ENCODE results near the gene TNS3. TPM values are rescaled to one million over a fixed set of nuclear protein-coding genes. Genes with fewer than 3 reads are reported as not detected.
A peak's percentile ranks its signal among the peaks of the same experiment; 100 is the strongest.

TNS3 gene
- total and polyA plus RNA-seq, 4 donors = 58.6 to 117 (median 74.7) TPM

DNA sequence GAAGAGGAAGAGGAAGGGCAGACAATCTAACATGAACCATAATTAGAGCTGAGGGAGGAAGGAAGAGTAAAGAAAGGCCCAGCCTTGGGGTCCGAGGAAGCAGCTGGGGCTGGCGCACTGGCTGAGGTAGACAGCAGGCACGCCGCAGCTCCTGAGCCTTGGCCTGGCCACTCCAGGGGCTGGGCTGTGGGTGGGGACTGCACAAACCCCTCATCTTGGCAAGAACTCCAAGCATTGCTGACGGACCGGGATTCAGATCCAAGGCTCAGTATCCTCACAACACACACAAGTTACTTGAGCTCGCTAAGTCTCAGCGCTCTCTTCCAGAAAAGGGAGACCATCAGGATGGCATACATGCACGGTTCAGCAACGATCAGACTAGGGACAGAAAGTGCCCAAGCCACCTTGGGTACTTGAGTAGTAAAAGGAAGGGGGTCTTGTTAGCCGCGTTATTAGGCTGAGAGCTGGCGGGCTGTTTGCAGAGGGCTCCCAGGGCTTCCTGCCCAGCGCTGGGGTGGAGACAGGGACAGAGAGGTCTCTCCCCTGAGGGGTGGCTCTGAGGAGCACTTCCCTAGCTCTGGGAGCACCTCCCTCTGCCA, 4.5 kb downstream of the TNS3 start:
- H3K27me3 ChIP-seq (ENCODE audit: control insufficient read depth, insufficient read depth, low read length) = peaks cover 4% of the 10 kb centered on the region
- H3K4me1 ChIP-seq (ENCODE audit: control insufficient read depth, insufficient read depth, low read length) = peaks cover 78% of the 10 kb centered on the region
- 64% methylated on average over 12 of the region's 14 CpGs for WGBS (ENCODE audit: insufficient coverage)
- peak overlapping the region; percentile 91 for H3K27ac ChIP-seq (ENCODE audit: low read depth, low read length)
- peak in 1 of 6 donors; percentile 32 for DNase-seq (ENCODE audit: low read depth in 4 of 6, low spot score in 6 of 6)
- H3K36me3 ChIP-seq (ENCODE audit: control insufficient read depth, insufficient read depth, low read length) = peaks cover 2% of the 10 kb centered on the region
- H3K9me3 ChIP-seq (ENCODE audit: control insufficient read depth, insufficient read depth, low read length) = no peaks in the 10 kb centered on the region
- no peak overlapping the region for H3K4me3 ChIP-seq (ENCODE audit: low read depth, low read length)

DNA sequence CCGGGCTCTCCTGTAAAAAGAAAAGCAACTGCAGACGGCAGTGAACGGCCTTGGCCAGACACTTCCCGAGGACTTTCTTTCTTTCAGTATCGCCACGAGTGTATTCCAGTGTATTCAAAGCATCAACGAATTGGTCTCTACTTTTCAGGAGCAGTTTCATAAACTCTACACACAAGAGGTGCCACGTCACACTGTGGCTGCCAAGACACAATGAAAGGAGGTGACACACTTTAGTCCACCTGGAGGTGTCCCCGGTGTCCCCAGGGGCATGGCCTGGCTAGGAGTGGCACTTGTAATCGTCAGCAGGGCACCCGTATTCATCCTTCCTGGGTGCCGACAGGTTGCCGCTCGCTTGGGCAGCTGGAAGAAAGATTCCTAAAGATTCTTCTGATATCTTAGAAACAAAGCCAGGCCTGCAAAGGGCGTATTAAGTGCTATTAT, 5.0 kb downstream of the TNS3 start:
- peak in 1 of 6 donors; percentile 80 for DNase-seq (ENCODE audit: low read depth in 4 of 6, low spot score in 6 of 6)
- H3K27me3 ChIP-seq (ENCODE audit: control insufficient read depth, insufficient read depth, low read length) = peaks cover 4% of the 10 kb centered on the region
- H3K27ac ChIP-seq (ENCODE audit: low read depth, low read length) = peak overlapping the region; percentile 91
- WGBS (ENCODE audit: insufficient coverage) = 39% methylated on average over 13 of the region's 15 CpGs
- H3K9me3 ChIP-seq (ENCODE audit: control insufficient read depth, insufficient read depth, low read length) = no peaks in the 10 kb centered on the region
- peaks cover 2% of the 10 kb centered on the region for H3K36me3 ChIP-seq (ENCODE audit: control insufficient read depth, insufficient read depth, low read length)
- H3K4me1 ChIP-seq (ENCODE audit: control insufficient read depth, insufficient read depth, low read length) = peaks cover 79% of the 10 kb centered on the region
- H3K4me3 ChIP-seq (ENCODE audit: low read depth, low read length) = no peak overlapping the region

DNA sequence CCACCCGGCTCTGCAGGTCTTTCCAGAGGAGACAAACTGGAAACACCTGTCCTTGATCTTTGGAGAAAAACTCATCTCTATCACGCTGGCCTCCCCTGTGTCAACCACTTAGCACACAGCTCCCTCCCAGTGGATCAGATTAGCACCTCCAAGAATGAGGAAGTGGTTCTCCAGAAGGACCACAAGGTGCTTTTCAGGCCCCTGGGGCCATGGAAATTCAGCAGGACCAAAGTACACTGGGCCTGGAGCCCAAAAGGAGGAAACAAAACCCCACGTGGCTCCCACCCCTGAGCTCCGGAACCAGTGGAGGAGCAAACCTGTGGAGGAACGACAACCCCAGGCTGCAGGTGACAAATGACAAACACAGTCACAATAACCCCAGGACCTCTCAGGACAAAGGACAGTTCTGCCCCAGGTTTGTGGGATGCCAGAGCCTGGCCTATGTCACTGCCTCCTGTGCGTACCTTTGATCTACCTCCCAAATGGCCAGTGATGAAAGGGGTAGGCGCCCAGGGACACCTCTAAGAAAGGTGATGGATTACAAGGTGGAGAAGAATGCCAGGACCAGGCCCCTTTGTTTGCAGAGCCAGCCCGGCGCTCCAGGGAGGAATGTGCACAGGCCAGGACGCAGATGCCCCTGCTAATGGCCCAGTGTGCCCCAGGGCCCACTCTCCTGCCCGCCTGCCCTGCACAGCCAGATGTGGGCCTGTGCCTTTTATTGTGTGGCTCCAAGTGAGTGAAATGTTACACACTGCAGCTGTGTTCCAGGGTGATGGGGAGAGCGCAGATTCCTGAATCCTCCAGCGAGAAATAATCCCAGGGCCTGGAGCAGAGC, 5.7 kb downstream of the TNS3 start:
- H3K4me1 ChIP-seq (ENCODE audit: control insufficient read depth, insufficient read depth, low read length) = peaks cover 83% of the 10 kb centered on the region
- peak overlapping the region; percentile 91 for H3K27ac ChIP-seq (ENCODE audit: low read depth, low read length)
- H3K27me3 ChIP-seq (ENCODE audit: control insufficient read depth, insufficient read depth, low read length) = peaks cover 2% of the 10 kb centered on the region
- H3K9me3 ChIP-seq (ENCODE audit: control insufficient read depth, insufficient read depth, low read length) = no peaks in the 10 kb centered on the region
- peak in 1 of 6 donors; percentile 79 for DNase-seq (ENCODE audit: low read depth in 4 of 6, low spot score in 6 of 6)
- H3K36me3 ChIP-seq (ENCODE audit: control insufficient read depth, insufficient read depth, low read length) = peaks cover 6% of the 10 kb centered on the region
- WGBS (ENCODE audit: insufficient coverage) = 61% methylated on average over 12 of the region's 13 CpGs
- H3K4me3 ChIP-seq (ENCODE audit: low read depth, low read length) = no peak overlapping the region

DNA sequence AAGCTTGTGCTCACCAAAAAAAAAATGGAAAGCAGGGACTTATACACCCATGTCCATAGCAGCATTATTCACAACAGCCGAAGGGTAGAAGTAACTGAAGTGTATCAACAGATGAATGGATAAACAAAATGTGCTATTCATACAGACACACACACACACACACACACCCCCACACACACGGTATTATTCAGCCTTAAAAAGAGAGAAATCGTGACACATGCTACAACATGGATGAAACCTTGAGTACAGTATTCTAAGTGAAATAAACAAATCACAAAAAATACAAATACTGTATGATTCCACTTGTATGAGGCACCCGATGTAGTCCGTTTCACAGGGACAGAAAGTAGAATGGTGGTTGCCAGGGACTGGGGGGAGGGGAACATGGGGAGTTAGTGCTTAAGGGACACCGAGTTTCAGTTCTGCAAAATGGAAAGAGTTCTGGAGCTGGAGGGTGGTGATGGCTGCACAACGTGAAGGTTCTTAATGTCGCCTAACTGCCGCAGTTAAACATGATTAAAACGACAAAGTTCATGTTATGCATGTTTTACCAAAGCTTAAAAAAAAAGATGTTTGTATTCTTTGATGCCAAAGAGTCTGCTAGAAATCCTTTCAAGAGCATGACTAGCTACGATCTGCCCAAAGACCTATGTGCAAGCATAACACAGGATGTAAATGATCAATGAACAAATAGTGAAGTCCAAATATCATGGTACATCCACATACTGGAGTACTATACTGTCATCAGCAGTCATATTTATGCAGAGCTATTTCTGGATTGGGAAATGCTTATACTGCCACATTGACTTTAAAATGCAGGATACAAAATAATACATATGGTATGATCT, 7.2 kb downstream of the TNS3 start:
- WGBS (ENCODE audit: insufficient coverage) = 92% methylated on average over 5 of the region's 11 CpGs
- Histone ChIP-seq H3K36me3 (ENCODE audit: control insufficient read depth, insufficient read depth, low read length) (peaks cover 6% of the 10 kb centered on the region), H3K4me1 (ENCODE audit: control insufficient read depth, insufficient read depth, low read length) (peaks cover 78% of the 10 kb centered on the region), H3K4me3 (ENCODE audit: low read depth, low read length) (no peak overlapping the region), H3K9me3 (ENCODE audit: control insufficient read depth, insufficient read depth, low read length) (no peaks in the 10 kb centered on the region), H3K27me3 (ENCODE audit: control insufficient read depth, insufficient read depth, low read length) (no peaks in the 10 kb centered on the region), H3K27ac (ENCODE audit: low read depth, low read length) (peak overlapping the region; percentile 26)
- no peak for DNase-seq (ENCODE audit: low read depth in 4 of 6, low spot score in 6 of 6)

DNA sequence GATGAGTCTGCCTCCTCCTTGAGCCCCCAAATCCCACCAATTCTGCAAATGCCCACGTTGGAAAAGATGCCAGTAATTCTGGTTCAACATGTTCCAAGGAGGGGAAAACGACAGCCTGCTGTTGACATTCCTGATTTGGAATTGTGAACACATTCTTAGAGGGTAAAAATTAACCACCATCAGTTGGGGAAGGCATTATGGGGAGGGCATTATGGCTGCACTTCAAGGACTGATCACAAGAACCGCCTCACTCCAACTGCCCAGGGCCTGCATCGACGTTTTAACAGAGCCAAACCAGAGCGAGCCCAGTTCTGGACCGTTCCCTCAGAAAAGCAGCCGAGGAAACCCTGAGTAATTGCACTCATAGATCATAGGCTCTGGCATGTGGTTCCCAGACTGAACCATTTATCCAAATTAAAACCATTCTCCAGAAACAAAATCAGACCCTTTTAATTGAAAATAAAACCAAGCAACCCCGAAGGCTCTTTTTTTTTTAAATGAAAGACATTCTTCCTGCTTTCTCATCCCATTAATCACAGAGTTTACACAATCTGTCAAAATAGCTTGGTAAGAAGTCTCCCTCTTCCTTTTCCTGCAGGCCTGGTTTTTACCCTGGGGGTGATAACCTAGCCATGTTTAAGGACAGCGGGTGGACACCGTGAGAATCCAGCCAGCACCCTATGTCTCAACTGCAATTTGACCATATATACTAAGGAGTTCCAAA, 8.0 kb downstream of the TNS3 start:
- Histone ChIP-seq H3K4me3 (ENCODE audit: low read depth, low read length) (no peak overlapping the region), H3K27ac (ENCODE audit: low read depth, low read length) (peak overlapping the region; percentile 26), H3K36me3 (ENCODE audit: control insufficient read depth, insufficient read depth, low read length) (peaks cover 6% of the 10 kb centered on the region), H3K4me1 (ENCODE audit: control insufficient read depth, insufficient read depth, low read length) (peaks cover 79% of the 10 kb centered on the region), H3K27me3 (ENCODE audit: control insufficient read depth, insufficient read depth, low read length) (no peaks in the 10 kb centered on the region), H3K9me3 (ENCODE audit: control insufficient read depth, insufficient read depth, low read length) (no peaks in the 10 kb centered on the region)
- peak in 1 of 6 donors; percentile 75 for DNase-seq (ENCODE audit: low read depth in 4 of 6, low spot score in 6 of 6)
- 34% methylated on average over 6 of the region's 11 CpGs for WGBS (ENCODE audit: insufficient coverage)

DNA sequence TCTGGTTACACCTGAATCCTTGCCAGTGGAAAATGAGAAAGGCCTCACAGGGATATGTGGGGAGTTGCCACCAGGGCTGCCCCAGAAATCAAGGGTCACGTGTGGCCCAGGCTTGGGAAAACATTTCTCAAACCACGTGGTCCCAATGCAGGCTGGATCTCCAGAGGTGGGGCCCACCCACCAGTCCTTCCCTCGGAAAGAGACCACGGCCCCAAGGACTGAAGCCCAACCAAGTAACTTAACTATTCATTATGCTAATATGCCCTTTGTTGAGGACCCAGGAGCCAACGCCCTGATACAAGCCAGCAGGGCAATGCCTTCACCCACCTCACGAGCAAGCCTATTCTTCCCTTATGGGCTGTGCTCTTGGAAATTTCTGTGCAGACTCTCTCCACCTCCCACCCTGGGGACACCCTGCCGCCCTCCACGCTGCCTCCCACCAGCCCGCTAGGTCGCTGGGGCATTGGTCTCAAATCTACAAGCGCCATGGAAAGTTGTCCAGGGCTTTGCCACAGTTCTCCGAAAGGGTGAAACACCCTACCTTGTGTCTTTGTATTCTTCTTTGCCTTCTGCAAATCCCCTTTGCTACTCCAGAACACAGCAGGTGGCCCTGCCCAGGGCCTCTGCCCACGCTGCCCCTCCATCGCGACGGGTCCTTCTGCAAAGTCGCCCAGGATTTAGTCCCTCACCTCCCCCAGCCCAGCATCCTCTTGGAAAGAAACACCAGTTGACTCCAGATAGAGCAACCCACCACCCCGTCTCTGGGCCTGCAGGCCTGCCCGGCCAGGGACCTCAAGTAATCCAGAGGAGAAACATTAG, 8.8 kb downstream of the TNS3 start:
- no peak for DNase-seq (ENCODE audit: low read depth in 4 of 6, low spot score in 6 of 6)
- peaks cover 79% of the 10 kb centered on the region for H3K4me1 ChIP-seq (ENCODE audit: control insufficient read depth, insufficient read depth, low read length)
- 84% methylated on average over 19 of the region's 19 CpGs for WGBS (ENCODE audit: insufficient coverage)
- no peaks in the 10 kb centered on the region for H3K9me3 ChIP-seq (ENCODE audit: control insufficient read depth, insufficient read depth, low read length)
- H3K27ac ChIP-seq (ENCODE audit: low read depth, low read length) = peak overlapping the region; percentile 26
- peaks cover 6% of the 10 kb centered on the region for H3K36me3 ChIP-seq (ENCODE audit: control insufficient read depth, insufficient read depth, low read length)
- no peak overlapping the region for H3K4me3 ChIP-seq (ENCODE audit: low read depth, low read length)
- H3K27me3 ChIP-seq (ENCODE audit: control insufficient read depth, insufficient read depth, low read length) = no peaks in the 10 kb centered on the region

DNA sequence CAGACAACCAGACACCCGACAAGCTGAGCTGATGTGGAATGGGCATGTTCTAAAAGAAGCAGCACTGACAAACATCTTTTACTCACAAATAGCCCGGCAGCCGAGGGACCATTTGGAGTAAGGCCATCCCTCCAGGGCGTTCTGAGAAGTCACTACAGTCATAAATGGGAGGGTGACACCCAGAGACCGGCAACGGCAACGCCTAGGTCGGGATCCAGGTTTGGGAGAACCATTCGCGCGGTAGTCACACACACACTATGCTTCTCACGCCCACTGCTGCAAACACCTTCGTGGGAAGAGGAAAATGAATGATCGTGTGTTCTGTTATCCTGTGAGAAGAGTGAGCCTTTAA, 9.8 kb downstream of the TNS3 start:
- H3K27me3 ChIP-seq (ENCODE audit: control insufficient read depth, insufficient read depth, low read length) = no peaks in the 10 kb centered on the region
- DNase-seq (ENCODE audit: low read depth in 4 of 6, low spot score in 6 of 6) = no peak
- peaks cover 78% of the 10 kb centered on the region for H3K4me1 ChIP-seq (ENCODE audit: control insufficient read depth, insufficient read depth, low read length)
- no peaks in the 10 kb centered on the region for H3K9me3 ChIP-seq (ENCODE audit: control insufficient read depth, insufficient read depth, low read length)
- WGBS (ENCODE audit: insufficient coverage) = 29% methylated on average over 3 of the region's 14 CpGs
- peaks cover 6% of the 10 kb centered on the region for H3K36me3 ChIP-seq (ENCODE audit: control insufficient read depth, insufficient read depth, low read length)
- H3K4me3 ChIP-seq (ENCODE audit: low read depth, low read length) = no peak overlapping the region
- H3K27ac ChIP-seq (ENCODE audit: low read depth, low read length) = peak overlapping the region; percentile 82

DNA sequence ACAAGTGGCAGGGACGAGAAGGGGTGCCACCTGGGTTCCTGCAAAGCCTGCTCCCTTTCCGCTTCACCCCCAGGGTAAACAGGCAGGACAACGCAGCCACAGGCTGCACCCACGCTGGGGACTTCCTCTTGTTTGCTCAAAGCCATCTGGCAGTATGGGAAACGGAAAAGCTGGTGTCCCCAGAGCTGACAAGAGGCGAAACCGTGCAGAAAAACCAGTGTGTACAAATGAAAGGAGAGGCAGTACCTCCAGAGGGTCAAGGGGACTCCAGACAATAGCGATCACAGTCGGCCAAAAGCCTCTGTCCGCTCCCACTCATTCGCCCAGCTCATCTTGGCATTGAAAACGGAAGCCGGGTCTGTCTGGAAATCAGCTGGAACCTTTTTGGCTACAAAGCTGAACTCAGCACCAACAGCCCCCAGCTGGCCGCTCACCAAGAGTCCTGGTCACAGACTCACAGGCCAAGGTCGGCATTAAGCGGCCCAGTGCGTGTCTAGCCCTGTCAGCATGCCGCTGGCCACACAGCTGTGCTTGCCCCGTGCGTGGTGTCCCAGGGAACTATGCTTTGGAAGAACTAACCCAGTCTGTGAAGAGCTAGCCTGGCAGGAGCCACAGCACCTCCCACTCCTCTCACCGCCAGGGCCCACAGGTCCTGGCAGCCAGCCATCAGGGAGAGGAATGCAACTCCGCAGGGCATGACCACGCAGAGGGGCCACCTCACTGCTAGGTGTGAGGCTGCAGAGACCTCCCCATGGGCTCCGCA, 10.4 kb downstream of the TNS3 start:
- peaks cover 72% of the 10 kb centered on the region for H3K4me1 ChIP-seq (ENCODE audit: control insufficient read depth, insufficient read depth, low read length)
- no peak overlapping the region for H3K4me3 ChIP-seq (ENCODE audit: low read depth, low read length)
- 31% methylated on average over 21 of the region's 24 CpGs for WGBS (ENCODE audit: insufficient coverage)
- no peaks in the 10 kb centered on the region for H3K27me3 ChIP-seq (ENCODE audit: control insufficient read depth, insufficient read depth, low read length)
- no peaks in the 10 kb centered on the region for H3K9me3 ChIP-seq (ENCODE audit: control insufficient read depth, insufficient read depth, low read length)
- peak in 2 of 6 donors; percentile 51 to 65 for DNase-seq (ENCODE audit: low read depth in 4 of 6, low spot score in 6 of 6)
- H3K36me3 ChIP-seq (ENCODE audit: control insufficient read depth, insufficient read depth, low read length) = peaks cover 6% of the 10 kb centered on the region
- peak overlapping the region; percentile 82 for H3K27ac ChIP-seq (ENCODE audit: low read depth, low read length)
